Cardiac septum (tissue), 1 donor: ENCODE data around the gene INPP5A. TPM values are rescaled to one million over a fixed set of nuclear protein-coding genes. Genes with fewer than 3 reads are reported as not detected.

Experiments used
- DNase-seq: peaks from one replicate; pipeline ENCODE4 v3.0.0-alpha.2; 2020; ENCODE audit warnings: low spot score
- intact Hi-C: fragments of 100-400 bp; cut with DNase I; formaldehyde crosslinking; loops from one replicate; pipeline ENCODE4 v1.14.0; 2022
- total RNA-seq: library from RNA; stranded (reverse); fragmentation: NEBNext Ultra II Directional; extraction: Animal tissue kit (Norgen Biotek cat#: 25700); gene quantifications from one replicate; pipeline ENCODE4 v1.2.1, GENCODE V29; 2021
- donor health status: DM: no; HTN: no; CAD: no.

The INPP5A gene
- total RNA-seq, 1 donor from 2014 or later: 121 TPM

GRCh38 chr10:132654121-132654571 lies 116.6 kb downstream of the INPP5A start:
- no peak for DNase-seq

GRCh38 chr10:132654708-132655661 lies 117.4 kb downstream of the INPP5A start:
- peak; percentile 31 for DNase-seq
- intact Hi-C loops: loop anchor here (10.0 kb wide), 1 partner anchor 110 kb away; no protein-coding TSS in a partner anchor

More at GRCh38 chr10:132654121-132654571, 116.6 kb downstream of the INPP5A start:
- intact Hi-C loops: loop anchor here (10.0 kb wide), 1 partner anchor 111 kb away; no protein-coding TSS in a partner anchor

- intact Hi-C loops: loop anchor here (10.0 kb wide), 1 partner anchor 109 kb away; no protein-coding TSS in a partner anchor
- DNase-seq: peak; percentile 41
Observed at GRCh38 chr10:132655735-132656134, 118.1 kb downstream of the INPP5A start.

GRCh38 chr10:132656283-132657126 lies 118.9 kb downstream of the INPP5A start:
- intact Hi-C loops: loop anchor here (10.0 kb wide), 1 partner anchor 108 kb away; no protein-coding TSS in a partner anchor
- peak; percentile 65 for DNase-seq

- no peak for DNase-seq
- intact Hi-C loops: loop anchor here (10.0 kb wide), 1 partner anchor 108 kb away; no protein-coding TSS in a partner anchor
Observed at GRCh38 chr10:132657127-132657706, 119.6 kb downstream of the INPP5A start.

- intact Hi-C loops: loop anchor here (10.0 kb wide), 1 partner anchor 107 kb away; no protein-coding TSS in a partner anchor
Observed at GRCh38 chr10:132657748-132658147, 120.2 kb downstream of the INPP5A start.

GRCh38 chr10:132658546-132659205 lies 121.1 kb downstream of the INPP5A start:
- intact Hi-C loops: loop anchor here (10.0 kb wide), 1 partner anchor 106 kb away; no protein-coding TSS in a partner anchor
- no peak for DNase-seq

More at GRCh38 chr10:132657748-132658147, 120.2 kb downstream of the INPP5A start:
- no peak for DNase-seq

GRCh38 chr10:132659206-132660091 lies 121.9 kb downstream of the INPP5A start:
- intact Hi-C loops: loop anchor here (10.0 kb wide), 1 partner anchor 105 kb away; no protein-coding TSS in a partner anchor
- peak; percentile 87 for DNase-seq

GRCh38 chr10:132660385-132660784 lies 122.8 kb downstream of the INPP5A start:
- intact Hi-C loops: no loop called here
- DNase-seq: no peak

GRCh38 chr10:132662186-132662920 lies 124.8 kb downstream of the INPP5A start:
- intact Hi-C loops: no loop called here
- no peak for DNase-seq

GRCh38 chr10:132663666-132664365 lies 126.2 kb downstream of the INPP5A start:
- intact Hi-C loops: no loop called here
- no peak for DNase-seq

GRCh38 chr10:132664407-132664806 lies 126.8 kb downstream of the INPP5A start:
- intact Hi-C loops: no loop called here
- no peak for DNase-seq

GRCh38 chr10:132664883-132665282 lies 127.3 kb downstream of the INPP5A start:
- intact Hi-C loops: no loop called here
- DNase-seq: no peak

- no peak for DNase-seq
- intact Hi-C loops: no loop called here
Observed at GRCh38 chr10:132665946-132666704, 128.5 kb downstream of the INPP5A start.

- intact Hi-C loops: no loop called here
- DNase-seq: no peak
Observed at GRCh38 chr10:132666705-132667341, 129.2 kb downstream of the INPP5A start.
